GM10266 (cell line): Measurements from ENCODE around the gene TRANK1.
"Not testable (repeated sequence)": the region's sequence is repeated elsewhere in the genome, so short reads cannot be mapped to it uniquely, and the experiment has no call there.

Experiments
- DNase-seq: peaks from one replicate; pipeline ENCODE4 v3.0.0; 2012; ENCODE audit errors: extremely low spot score
- CTCF ChIP-seq: IDR thresholded peaks from 2 replicates; pipeline ENCODE4 v1.5.1; 2012; ENCODE audit warnings: mild to moderate bottlenecking, low read depth; ENCODE audit not compliant: control insufficient read depth, insufficient read depth; ENCODE audit errors: missing control alignments

TRANK1 gene

GRCh38 chr3:36895496-36896409, 49.1 kb downstream of the TRANK1 start:
- no peak for DNase-seq
- no peak for TF ChIP-seq CTCF

GRCh38 chr3:36894914-36895313, 49.9 kb downstream of the TRANK1 start:
- no peak for TF ChIP-seq CTCF
- DNase-seq: no peak

GRCh38 chr3:36893826-36894225, 51.0 kb downstream of the TRANK1 start:
- no peak for TF ChIP-seq CTCF
- DNase-seq: no peak

- DNase-seq: peak; percentile 28
Measured at GRCh38 chr3:36893137-36893557, 51.7 kb downstream of the TRANK1 start.

GRCh38 chr3:36892457-36893136, 52.3 kb downstream of the TRANK1 start:
- no peak for DNase-seq
- TF ChIP-seq CTCF: no peak

More at GRCh38 chr3:36893137-36893557, 51.7 kb downstream of the TRANK1 start:
- no peak for TF ChIP-seq CTCF

GRCh38 chr3:36891701-36892160, 53.1 kb downstream of the TRANK1 start:
- peak; percentile 41 for DNase-seq
- no peak for TF ChIP-seq CTCF

- DNase-seq: not testable (repeated sequence)
Measured at GRCh38 chr3:36891097-36891496, 53.8 kb downstream of the TRANK1 start.
